A673 (cell line): ENCODE results near the gene HABP2. TPM values are rescaled to one million over a fixed set of nuclear protein-coding genes. Genes with fewer than 3 reads are reported as not detected.

ENCODE experiments used
- BruUV-seq: library from RNA; stranded (reverse); fragments of 400-500 nt; replicated peaks from 2 replicates; lab custom pipeline; 2021; lab: Mats Ljungman, UMichigan
- CTCF ChIA-PET: fragments of 300-600 bp; sonication (Branson Sonifier 250); formaldehyde crosslinking; loops from one replicate; lab custom pipeline; 2022; ENCODE audit warnings: antibody characterized with exemption; lab: Charles Lee
- POLR2A ChIA-PET: fragments of 300-600 bp; sonication (Branson Sonifier 250); formaldehyde crosslinking; loops from one replicate; lab custom pipeline; 2022; ENCODE audit warnings: antibody characterized with exemption; ENCODE audit not compliant: low non-redundant PET; lab: Charles Lee
- DNase-seq: peaks from one replicate; pipeline ENCODE4 v3.0.0-alpha.2; 2015; ENCODE audit warnings: low spot score
- H3K27ac ChIP-seq: fragments of 200-600 bp; sonication (generic); 2 replicates; pipeline ENCODE4 v1.5.1; 2016; ENCODE audit warnings: mixed run types, low read depth, mild to moderate bottlenecking, mixed read lengths, antibody characterized with exemption, low read length; ENCODE audit not compliant: poor library complexity, severe bottlenecking
- H3K27me3 ChIP-seq: fragments of 200-600 bp; sonication (generic); replicated peaks from 2 replicates; pipeline ENCODE4 v1.6.1; 2017; ENCODE audit warnings: mixed run types, low read depth, mild to moderate bottlenecking, mixed read lengths, antibody characterized with exemption, low read length; ENCODE audit not compliant: insufficient read depth, poor library complexity
- H3K36me3 ChIP-seq: fragments of 200-600 bp; sonication (generic); 2 replicates; pipeline ENCODE4 v1.6.1; 2016; ENCODE audit warnings: mixed run types, mild to moderate bottlenecking, mixed read lengths, antibody characterized with exemption, low read length; ENCODE audit not compliant: insufficient read depth, poor library complexity, severe bottlenecking
- H3K4me1 ChIP-seq: fragments of 200-600 bp; sonication (generic); 2 replicates; pipeline ENCODE4 v1.6.1; 2017; ENCODE audit warnings: mixed run types, mild to moderate bottlenecking, mixed read lengths, antibody characterized with exemption, low read length; ENCODE audit not compliant: insufficient read depth, poor library complexity, severe bottlenecking
- H3K4me3 ChIP-seq: fragments of 200-600 bp; sonication (generic); 2 replicates; pipeline ENCODE4 v1.5.1; 2016; ENCODE audit warnings: low read depth, mixed run types, mild to moderate bottlenecking, mixed read lengths, low read length; ENCODE audit not compliant: poor library complexity, severe bottlenecking
- H3K9me3 ChIP-seq: fragments of 200-600 bp; sonication (generic); 2 replicates; pipeline ENCODE4 v1.6.1; 2016; ENCODE audit warnings: mixed run types, low read depth, mild to moderate bottlenecking, mixed read lengths, antibody characterized with exemption, low read length; ENCODE audit not compliant: poor library complexity, severe bottlenecking
- CTCF ChIP-seq: fragments of 300-800, 200-600 bp; sonication (generic); conservative IDR thresholded peaks from 2 replicates; pipeline ENCODE4 v1.5.1; 2017; ENCODE audit warnings: low read depth, mild to moderate bottlenecking, antibody characterized with exemption, low read length, moderate library complexity, mixed read lengths
- EZH2 ChIP-seq: fragments of 200-600 bp; sonication (generic); IDR thresholded peaks from 2 replicates; pipeline ENCODE4 v1.6.1; 2017; ENCODE audit warnings: borderline replicate concordance, low read depth, mild to moderate bottlenecking, mixed read lengths, antibody characterized with exemption, low read length; ENCODE audit not compliant: poor library complexity, severe bottlenecking
- intact Hi-C: fragments of 100-400 bp; cut with micrococcal nuclease; formaldehyde crosslinking; loops from one replicate; pipeline ENCODE4 v1.10.0; 2022; ENCODE audit not compliant: unreplicated experiment
- total RNA-seq: library from RNA; stranded (reverse); gene quantifications from 2 replicates; pipeline ENCODE4 v1.2.3, GENCODE V29; 2021

HABP2 gene
- total RNA-seq, 1 experiment from 2014 or later = not detected

DNA sequence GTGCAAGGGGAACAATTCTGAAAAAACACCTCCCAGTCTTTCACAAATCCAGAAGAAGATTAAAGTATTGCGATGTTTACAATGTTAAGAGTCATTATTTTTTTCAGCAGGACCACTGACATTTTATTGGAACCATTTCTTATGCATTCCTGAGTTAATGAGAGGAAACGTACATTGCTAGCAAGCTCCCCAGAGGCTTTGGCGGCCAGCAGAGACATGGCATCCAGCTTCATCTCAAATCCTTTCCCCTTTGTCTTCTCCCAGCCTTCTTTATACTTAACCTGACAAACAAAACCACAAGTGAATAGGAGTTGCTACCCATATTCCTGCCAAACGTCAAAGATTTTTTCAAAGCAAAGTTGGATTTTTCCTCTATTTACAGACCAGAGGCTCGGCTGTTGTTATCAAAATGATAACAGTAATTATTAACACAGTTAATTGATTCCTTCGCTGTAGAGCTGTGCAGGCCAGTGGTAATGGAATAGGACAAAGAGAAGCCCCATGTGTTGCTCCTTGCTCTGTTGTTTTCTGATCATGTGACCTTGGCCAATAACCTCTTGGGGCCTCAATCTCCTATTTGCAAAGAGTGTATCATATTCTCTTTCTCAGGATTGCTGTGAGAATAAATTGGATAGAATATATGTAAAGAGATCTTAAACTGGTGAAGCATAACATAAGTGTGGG, 79.0 kb downstream of the HABP2 start:
- no peak for TF ChIP-seq EZH2
- no peak for TF ChIP-seq CTCF
- peak overlapping the region; percentile 65 for H3K27ac ChIP-seq
- H3K4me3 ChIP-seq = no peak overlapping the region
- H3K27me3 ChIP-seq = no peaks in the 10 kb centered on the region
- intact Hi-C loops = no loop called here
- no TSS peak for BruUV-seq
- no peaks in the 10 kb centered on the region for H3K9me3 ChIP-seq
- DNase-seq = peak; percentile 89
- no peaks in the 10 kb centered on the region for H3K36me3 ChIP-seq
- ChIA-PET POLR2A (no interaction called here), CTCF (no interaction called here)
- H3K4me1 ChIP-seq = peaks cover 24% of the 10 kb centered on the region

Other genes starting within 250 kb of the HABP2 start
- gene NRAP, start 111.0 kb downstream of the HABP2 start, total RNA-seq = 0.17 and 0.34 TPM in 2 replicates
- 43.7 and 57.7 TPM in 2 replicates for gene CASP7, start 126.9 kb downstream of the HABP2 start, total RNA-seq
- 0.09 TPM in 1 of 2 replicates, not detected in the other for gene PLEKHS1, start 198.6 kb downstream of the HABP2 start, total RNA-seq